ENCODE results near the gene LIN52. TPM values are rescaled to one million over a fixed set of nuclear protein-coding genes. Genes with fewer than 3 reads are reported as not detected.

LIN52 gene
- total RNA-seq, 1 experiment from 2014 or later = 11.0 TPM

DNA sequence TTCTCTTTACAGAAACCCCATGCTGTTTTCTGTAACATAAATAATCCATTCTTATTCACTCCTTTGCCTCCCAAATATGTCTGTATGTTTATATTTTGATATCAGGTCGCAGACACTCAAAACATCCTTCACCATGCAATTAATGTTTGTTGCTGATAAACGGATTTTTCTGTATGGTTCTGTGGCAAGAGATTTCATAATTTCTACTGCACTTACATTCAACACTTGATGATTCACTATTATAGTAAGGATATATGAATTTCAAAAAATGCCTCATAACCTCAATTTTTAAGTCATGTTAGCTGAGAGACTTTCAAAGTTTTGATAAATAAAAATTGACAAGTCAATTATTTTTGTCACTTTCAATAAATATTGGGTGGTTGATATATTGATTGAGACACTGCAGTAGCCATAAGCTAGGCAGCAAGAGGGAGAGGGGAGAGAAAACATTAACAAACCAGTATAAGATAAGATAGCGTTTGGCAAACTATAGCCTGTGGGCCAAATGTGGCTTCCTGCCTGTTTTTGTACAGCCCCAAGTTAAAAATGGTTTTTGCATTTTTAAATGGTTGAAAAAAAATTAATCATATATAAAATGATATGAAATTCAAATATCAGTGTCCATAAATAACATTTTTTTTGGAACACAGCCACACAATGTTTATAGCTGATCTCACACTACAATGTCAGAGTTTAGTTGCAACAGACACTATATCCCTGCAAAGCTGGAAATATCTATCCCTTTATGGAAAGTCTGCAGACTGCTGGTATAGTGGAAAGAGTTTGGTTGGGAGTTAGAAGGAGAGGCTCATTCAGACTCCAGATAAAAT, 18.8 kb upstream of the LIN52 start:
- H3K4me1 Mint-ChIP-seq = no peaks in the 10 kb centered on the region

More for the DNA sequence above, 18.8 kb upstream of the LIN52 start:
- no peak for TF ChIP-seq CTCF (conservative IDR thresholded peaks at IDR 0.05)
- no peaks in the 10 kb centered on the region for H3K79me1 ChIP-seq (ENCODE audit: insufficient read depth, low read depth, low read length, poor library complexity, severe bottlenecking)
- no peak for DNase-seq
- no peak overlapping the region for H2BK15ac ChIP-seq (ENCODE audit: low read depth, low read length)
- H4K20me1 ChIP-seq (ENCODE audit: control insufficient read depth, insufficient read depth, insufficient read length) = no peaks in the 10 kb centered on the region
- peaks cover 0 to 65% (median 61%) of the 10 kb centered on the region in 3 experiments; a peak in 6 of 7 replicates for H3K36me3 Mint-ChIP-seq (ENCODE audit: insufficient read depth in 1 of 3, low read depth in 3 of 3)
- H2BK5ac ChIP-seq (ENCODE audit: insufficient read length, low read length) = no peak overlapping the region
- no peaks in the 10 kb centered on the region for H3K9me3 Mint-ChIP-seq
- H3K27me3 Mint-ChIP-seq (ENCODE audit: low read depth) = no peaks in the 10 kb centered on the region
- no peaks in the 10 kb centered on the region for H3K4me1 ChIP-seq (ENCODE audit: insufficient read depth, low read length)
- no peak overlapping the region for H4K5ac ChIP-seq (ENCODE audit: insufficient read length, low read depth, low read length)
- H4K8ac ChIP-seq (replicated peaks; ENCODE audit: insufficient read length, low read depth, low read length) = no peak overlapping the region
- no peaks in the 10 kb centered on the region for H3K9me3 ChIP-seq (ENCODE audit: control insufficient read depth, low read depth, low read length)
- no peak overlapping the region for H3K23ac ChIP-seq (ENCODE audit: insufficient read length, low read depth, low read length)
- no peak overlapping the region for H3K9ac ChIP-seq (ENCODE audit: extremely low read depth, insufficient read length, low read length)
- H3K27ac Mint-ChIP-seq = no peak overlapping the region
- no peak overlapping the region for H2AFZ ChIP-seq (ENCODE audit: low read length)
- H2AK5ac ChIP-seq (ENCODE audit: insufficient read length, low read length) = no peak overlapping the region
- no peak overlapping the region for H3T11ph ChIP-seq (ENCODE audit: low read length)
- H3K27ac ChIP-seq (ENCODE audit: insufficient read length, low read depth, low read length) = no peak overlapping the region
- no peaks in the 10 kb centered on the region for H3K23me2 ChIP-seq (ENCODE audit: insufficient read length, low read depth, low read length, poor library complexity, severe bottlenecking)
- H3K18ac ChIP-seq (ENCODE audit: insufficient read length, low read depth, low read length) = no peak overlapping the region
- no peak overlapping the region for H3K4ac ChIP-seq (ENCODE audit: low read depth, low read length)
- no peak overlapping the region for H2BK12ac ChIP-seq (ENCODE audit: insufficient read length, low read depth, low read length)
- H3K4me3 Mint-ChIP-seq = no peak overlapping the region
- no peak overlapping the region for H3K14ac ChIP-seq (ENCODE audit: insufficient read depth, low read length)
- H2BK120ac ChIP-seq (ENCODE audit: low read depth, low read length, poor library complexity, severe bottlenecking) = no peak overlapping the region
- H3K4me2 ChIP-seq (ENCODE audit: insufficient read depth, insufficient read length, low read length) = no peak overlapping the region
- no peaks in the 10 kb centered on the region for H3K79me2 ChIP-seq (ENCODE audit: insufficient read depth, low read length)
- H3K56ac ChIP-seq (ENCODE audit: insufficient read length, low read depth, low read length) = no peak overlapping the region
- H4K91ac ChIP-seq (ENCODE audit: insufficient read length, low read depth, low read length) = no peak overlapping the region
- H2BK20ac ChIP-seq (ENCODE audit: low read depth, low read length, poor library complexity, severe bottlenecking) = no peak overlapping the region
- no CpG with 5 or more reads among the region's 3 CpGs for WGBS (ENCODE audit: extremely low coverage, insufficient read length, low lambda C conversion rate)
- no peaks in the 10 kb centered on the region for H3K27me3 ChIP-seq (ENCODE audit: insufficient read depth, low read length)

Measured in H9 (cell line).